Calu3 (cell line): ENCODE results near the gene DNAJC27. TPM values are rescaled to one million over a fixed set of nuclear protein-coding genes. Genes with fewer than 3 reads are reported as not detected.

ENCODE experiments used
- BruUV-seq: library from RNA; stranded (reverse); fragments of 400-500 nt; replicated peaks from 2 replicates; lab custom pipeline; 2021; lab: Mats Ljungman, UMichigan
- CTCF ChIA-PET: fragments of 300-600 bp; sonication (Branson Sonifier 250); formaldehyde crosslinking; loops from one replicate; lab custom pipeline; 2022; ENCODE audit warnings: antibody characterized with exemption; lab: Charles Lee
- DNase-seq: peaks from one replicate; pipeline ENCODE4 v3.0.0; 2022
- H3K27ac Mint-ChIP-seq: one replicate; pipeline ENCODE4 v1.8.0; 2022; ENCODE audit warnings: mixed read lengths; ENCODE audit not compliant: unreplicated experiment
- H3K27me3 Mint-ChIP-seq: one replicate; pipeline ENCODE4 v1.8.0; 2022; ENCODE audit warnings: mixed read lengths; ENCODE audit not compliant: unreplicated experiment
- H3K36me3 Mint-ChIP-seq: one replicate; pipeline ENCODE4 v1.8.0; 2022; ENCODE audit warnings: mild to moderate bottlenecking, moderate library complexity, mixed read lengths; ENCODE audit not compliant: insufficient read depth, unreplicated experiment
- H3K4me1 Mint-ChIP-seq: one replicate; pipeline ENCODE4 v1.8.0; 2022; ENCODE audit warnings: mild to moderate bottlenecking, low read depth, mixed read lengths; ENCODE audit not compliant: unreplicated experiment
- H3K4me3 Mint-ChIP-seq: one replicate; pipeline ENCODE4 v1.8.0; 2022; ENCODE audit warnings: mild to moderate bottlenecking, low read depth, moderate library complexity, mixed read lengths; ENCODE audit not compliant: unreplicated experiment
- H3K9me3 Mint-ChIP-seq: one replicate; pipeline ENCODE4 v1.8.0; 2022; ENCODE audit warnings: low read depth, mixed read lengths; ENCODE audit not compliant: unreplicated experiment
- intact Hi-C: fragments of 100-400 bp; cut with micrococcal nuclease; formaldehyde crosslinking; loops from one replicate; pipeline ENCODE4 v1.10.0; 2022; ENCODE audit not compliant: unreplicated experiment
- total RNA-seq: library from RNA; stranded (reverse); gene quantifications from 2 replicates; pipeline ENCODE4 v1.2.3, GENCODE V29; 2022
- TF ChIP-seq, protein P1 (sequence below): fragments of 200-600 bp; IDR thresholded peaks from one replicate; pipeline ENCODE4 v1.8.0; 2022; ENCODE audit warnings: antibody characterized with exemption; ENCODE audit not compliant: unreplicated experiment

DNAJC27 gene
- total RNA-seq, 1 experiment from 2014 or later: 4.6 TPM

DNA sequence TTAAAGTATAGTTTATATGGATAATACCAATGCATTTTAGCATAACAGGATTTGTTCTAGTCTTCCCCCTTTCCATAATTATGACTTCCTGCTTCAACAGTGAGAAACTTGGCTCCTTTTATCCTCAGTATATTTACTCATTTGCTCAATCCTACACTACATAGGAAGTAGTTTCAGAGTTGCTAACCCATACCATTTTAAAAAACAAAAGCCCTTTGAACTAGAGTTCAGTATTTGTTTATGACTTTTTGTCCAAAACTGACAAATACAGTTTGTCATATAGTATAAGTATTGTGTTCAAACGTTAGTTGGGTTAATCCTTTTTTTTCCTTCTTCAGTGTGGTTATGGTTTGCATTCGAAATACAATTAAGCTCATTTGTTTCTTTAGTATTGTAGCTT lies 5.9 kb upstream of the DNAJC27 start:
- no peak for DNase-seq
- no TSS peak for BruUV-seq
- TF ChIP-seq, protein P1, sequence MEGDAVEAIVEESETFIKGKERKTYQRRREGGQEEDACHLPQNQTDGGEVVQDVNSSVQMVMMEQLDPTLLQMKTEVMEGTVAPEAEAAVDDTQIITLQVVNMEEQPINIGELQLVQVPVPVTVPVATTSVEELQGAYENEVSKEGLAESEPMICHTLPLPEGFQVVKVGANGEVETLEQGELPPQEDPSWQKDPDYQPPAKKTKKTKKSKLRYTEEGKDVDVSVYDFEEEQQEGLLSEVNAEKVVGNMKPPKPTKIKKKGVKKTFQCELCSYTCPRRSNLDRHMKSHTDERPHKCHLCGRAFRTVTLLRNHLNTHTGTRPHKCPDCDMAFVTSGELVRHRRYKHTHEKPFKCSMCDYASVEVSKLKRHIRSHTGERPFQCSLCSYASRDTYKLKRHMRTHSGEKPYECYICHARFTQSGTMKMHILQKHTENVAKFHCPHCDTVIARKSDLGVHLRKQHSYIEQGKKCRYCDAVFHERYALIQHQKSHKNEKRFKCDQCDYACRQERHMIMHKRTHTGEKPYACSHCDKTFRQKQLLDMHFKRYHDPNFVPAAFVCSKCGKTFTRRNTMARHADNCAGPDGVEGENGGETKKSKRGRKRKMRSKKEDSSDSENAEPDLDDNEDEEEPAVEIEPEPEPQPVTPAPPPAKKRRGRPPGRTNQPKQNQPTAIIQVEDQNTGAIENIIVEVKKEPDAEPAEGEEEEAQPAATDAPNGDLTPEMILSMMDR: no peak
- Mint-ChIP-seq H3K4me3 (no peak overlapping the region), H3K27ac (no peak overlapping the region), H3K36me3 (peaks cover 2% of the 10 kb centered on the region), H3K9me3 (no peaks in the 10 kb centered on the region), H3K4me1 (no peaks in the 10 kb centered on the region), H3K27me3 (no peaks in the 10 kb centered on the region)
- intact Hi-C loops: no loop called here
- CTCF ChIA-PET: interaction anchor here (0.6 kb wide), 1 partner anchor 42 kb away, joined by 5 read pairs; no protein-coding TSS in a partner anchor

DNA sequence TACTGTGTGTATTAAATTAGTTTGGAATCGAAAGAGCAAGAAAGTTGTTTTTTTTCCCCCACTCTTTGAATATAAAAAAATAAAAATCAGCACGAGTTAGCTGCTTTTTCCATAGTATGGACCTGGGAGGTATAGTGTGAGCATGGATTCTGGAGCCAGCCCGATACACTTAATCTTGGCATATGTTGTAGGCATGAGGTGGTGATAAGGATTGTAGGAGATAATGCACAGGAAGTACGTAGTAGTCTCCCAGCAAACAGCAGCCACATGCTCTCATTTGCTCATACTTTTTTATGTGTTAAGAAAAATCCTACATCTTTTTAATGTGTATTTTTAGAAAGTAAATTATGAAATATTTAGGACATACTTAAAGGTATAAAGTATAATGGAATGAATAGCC lies 2.1 kb upstream of the DNAJC27 start:
- Mint-ChIP-seq H3K36me3 (peaks cover 22% of the 10 kb centered on the region), H3K4me1 (peaks cover 6% of the 10 kb centered on the region), H3K27me3 (no peaks in the 10 kb centered on the region)

DNA sequence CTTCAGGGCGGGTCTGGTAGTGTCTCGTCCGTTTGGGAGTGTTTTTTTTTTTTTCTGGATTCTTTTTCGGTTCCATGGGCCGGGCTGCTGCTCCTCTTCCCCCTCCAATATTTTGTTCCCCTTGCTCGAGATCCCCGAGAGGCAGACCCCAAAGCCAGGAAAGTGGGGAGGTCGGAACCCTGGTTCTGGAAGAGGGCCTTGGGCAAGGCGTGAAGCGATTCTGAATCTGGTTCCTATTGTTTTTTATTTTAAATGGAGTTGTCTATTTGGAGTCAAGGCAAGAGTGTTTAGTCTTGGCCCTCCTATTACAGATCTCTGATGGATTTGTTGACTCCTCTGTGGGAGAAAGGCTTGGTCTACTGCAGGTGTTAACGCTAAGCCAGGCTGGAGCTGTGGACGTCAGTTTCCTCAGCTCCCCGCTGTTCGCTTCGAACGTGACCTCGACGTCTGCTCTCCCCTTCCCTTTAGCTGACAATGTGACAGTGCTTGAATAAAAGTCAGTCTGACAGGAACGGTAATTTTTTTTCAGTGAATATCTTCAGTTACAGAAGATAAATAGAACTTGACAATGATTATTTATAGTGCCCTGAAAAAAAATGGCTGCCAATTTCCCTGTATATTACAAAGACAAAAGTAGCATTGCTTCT lies 683 bp upstream of the DNAJC27 start:
- Mint-ChIP-seq H3K27ac (peak overlapping the region; percentile 100), H3K36me3 (peaks cover 22% of the 10 kb centered on the region), H3K4me3 (peak overlapping the region; percentile 99), H3K4me1 (peaks cover 6% of the 10 kb centered on the region), H3K9me3 (no peaks in the 10 kb centered on the region), H3K27me3 (no peaks in the 10 kb centered on the region)
- peak; percentile 21 for DNase-seq
- CTCF ChIA-PET: interaction anchor here (0.9 to 1.1 kb wide), 2 partner anchors 146 to 157 kb away, joined by 3 to 8 read pairs; no protein-coding TSS in a partner anchor
- TF ChIP-seq, protein P1: no peak
- intact Hi-C loops: no loop called here
- TSS peak; percentile 92 for BruUV-seq

More for the DNA sequence above, 2.1 kb upstream of the DNAJC27 start:
- Mint-ChIP-seq H3K27ac (no peak overlapping the region), H3K9me3 (no peaks in the 10 kb centered on the region), H3K4me3 (no peak overlapping the region)
- no peak for DNase-seq
- BruUV-seq: no TSS peak
- TF ChIP-seq, protein P1: no peak
- CTCF ChIA-PET: no interaction called here
- intact Hi-C loops: loop anchor here (2.0 kb wide), 1 partner anchor 223 kb away; no protein-coding TSS in a partner anchor

DNA sequence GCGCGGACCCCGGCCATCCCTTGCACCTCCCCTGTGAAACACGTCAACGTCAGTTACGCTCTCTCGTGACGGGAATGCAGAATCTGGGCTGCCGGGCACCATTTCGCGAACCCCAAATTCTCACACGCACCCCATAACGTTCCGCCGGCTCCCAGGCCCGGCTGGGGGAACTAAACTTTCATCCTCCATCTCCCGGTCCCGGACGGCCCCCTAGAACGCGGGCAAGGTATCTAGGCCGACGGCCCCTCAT lies 544 bp downstream of the DNAJC27 start:
- intact Hi-C loops: no loop called here
- BruUV-seq: TSS peak; percentile 70
- TF ChIP-seq, protein P1: no peak
- no peaks in the 10 kb centered on the region for H3K27me3 Mint-ChIP-seq
- peak; percentile 15 for DNase-seq
- H3K36me3 Mint-ChIP-seq: peaks cover 26% of the 10 kb centered on the region
- peak overlapping the region; percentile 100 for H3K27ac Mint-ChIP-seq
- H3K4me3 Mint-ChIP-seq: peak overlapping the region; percentile 99
- H3K4me1 Mint-ChIP-seq: peaks cover 6% of the 10 kb centered on the region
- CTCF ChIA-PET: no interaction called here
- no peaks in the 10 kb centered on the region for H3K9me3 Mint-ChIP-seq
